Measurements from ENCODE around the gene TBCE. TPM values are rescaled to one million over a fixed set of nuclear protein-coding genes. Genes with fewer than 3 reads are reported as not detected.

TBCE gene
- total and polyA plus RNA-seq, 9 of the 15 experiments (the other 6 are each of a cell fraction or from before 2014, with no cell fraction given) = 52.6 to 92.1 (median 82.1) TPM

DNA sequence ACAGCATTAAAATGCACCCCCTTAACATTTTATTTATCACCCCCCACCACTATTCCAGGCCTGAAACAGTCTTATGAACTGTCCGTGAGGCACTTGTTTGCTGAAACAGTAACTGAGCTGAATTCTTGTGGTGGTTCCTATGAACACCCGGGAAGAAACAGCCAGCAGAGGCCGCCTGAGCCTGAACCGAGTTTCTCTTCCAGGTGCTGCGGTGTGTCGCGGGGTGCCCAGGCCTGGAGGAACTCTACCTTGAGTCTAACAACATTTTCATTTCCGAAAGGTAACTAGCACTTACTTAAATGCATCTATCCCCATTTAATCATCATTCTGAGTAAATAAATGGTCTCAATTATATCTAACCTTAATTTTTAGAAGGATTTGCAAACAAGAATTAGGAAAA is 66.8 kb downstream of the TBCE start (continued):
- TF ChIP-seq, protein P1, sequence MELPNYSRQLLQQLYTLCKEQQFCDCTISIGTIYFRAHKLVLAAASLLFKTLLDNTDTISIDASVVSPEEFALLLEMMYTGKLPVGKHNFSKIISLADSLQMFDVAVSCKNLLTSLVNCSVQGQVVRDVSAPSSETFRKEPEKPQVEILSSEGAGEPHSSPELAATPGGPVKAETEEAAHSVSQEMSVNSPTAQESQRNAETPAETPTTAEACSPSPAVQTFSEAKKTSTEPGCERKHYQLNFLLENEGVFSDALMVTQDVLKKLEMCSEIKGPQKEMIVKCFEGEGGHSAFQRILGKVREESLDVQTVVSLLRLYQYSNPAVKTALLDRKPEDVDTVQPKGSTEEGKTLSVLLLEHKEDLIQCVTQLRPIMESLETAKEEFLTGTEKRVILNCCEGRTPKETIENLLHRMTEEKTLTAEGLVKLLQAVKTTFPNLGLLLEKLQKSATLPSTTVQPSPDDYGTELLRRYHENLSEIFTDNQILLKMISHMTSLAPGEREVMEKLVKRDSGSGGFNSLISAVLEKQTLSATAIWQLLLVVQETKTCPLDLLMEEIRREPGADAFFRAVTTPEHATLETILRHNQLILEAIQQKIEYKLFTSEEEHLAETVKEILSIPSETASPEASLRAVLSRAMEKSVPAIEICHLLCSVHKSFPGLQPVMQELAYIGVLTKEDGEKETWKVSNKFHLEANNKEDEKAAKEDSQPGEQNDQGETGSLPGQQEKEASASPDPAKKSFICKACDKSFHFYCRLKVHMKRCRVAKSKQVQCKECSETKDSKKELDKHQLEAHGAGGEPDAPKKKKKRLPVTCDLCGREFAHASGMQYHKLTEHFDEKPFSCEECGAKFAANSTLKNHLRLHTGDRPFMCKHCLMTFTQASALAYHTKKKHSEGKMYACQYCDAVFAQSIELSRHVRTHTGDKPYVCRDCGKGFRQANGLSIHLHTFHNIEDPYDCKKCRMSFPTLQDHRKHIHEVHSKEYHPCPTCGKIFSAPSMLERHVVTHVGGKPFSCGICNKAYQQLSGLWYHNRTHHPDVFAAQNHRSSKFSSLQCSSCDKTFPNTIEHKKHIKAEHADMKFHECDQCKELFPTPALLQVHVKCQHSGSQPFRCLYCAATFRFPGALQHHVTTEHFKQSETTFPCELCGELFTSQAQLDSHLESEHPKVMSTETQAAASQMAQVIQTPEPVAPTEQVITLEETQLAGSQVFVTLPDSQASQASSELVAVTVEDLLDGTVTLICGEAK (IDR thresholded peaks at IDR 0.05) = no peak
- TF ChIP-seq, protein P1 (CRISPR knock-in tag; IDR thresholded peaks at IDR 0.05) = no peak
- no peak for TF ChIP-seq LEF1 (IDR thresholded peaks at IDR 0.05)
